GM20431 (cell line): ENCODE results near the gene RFX2.

Experiments
- in situ Hi-C: fragments of 300-500 bp; cut with MseI, MboI; formaldehyde crosslinking; loops from one replicate; pipeline ENCODE4 v1.15.0; 2020; ENCODE audit warnings: low sequenced_read_pairs; ENCODE audit not compliant: unreplicated experiment

Gene RFX2

DNA sequence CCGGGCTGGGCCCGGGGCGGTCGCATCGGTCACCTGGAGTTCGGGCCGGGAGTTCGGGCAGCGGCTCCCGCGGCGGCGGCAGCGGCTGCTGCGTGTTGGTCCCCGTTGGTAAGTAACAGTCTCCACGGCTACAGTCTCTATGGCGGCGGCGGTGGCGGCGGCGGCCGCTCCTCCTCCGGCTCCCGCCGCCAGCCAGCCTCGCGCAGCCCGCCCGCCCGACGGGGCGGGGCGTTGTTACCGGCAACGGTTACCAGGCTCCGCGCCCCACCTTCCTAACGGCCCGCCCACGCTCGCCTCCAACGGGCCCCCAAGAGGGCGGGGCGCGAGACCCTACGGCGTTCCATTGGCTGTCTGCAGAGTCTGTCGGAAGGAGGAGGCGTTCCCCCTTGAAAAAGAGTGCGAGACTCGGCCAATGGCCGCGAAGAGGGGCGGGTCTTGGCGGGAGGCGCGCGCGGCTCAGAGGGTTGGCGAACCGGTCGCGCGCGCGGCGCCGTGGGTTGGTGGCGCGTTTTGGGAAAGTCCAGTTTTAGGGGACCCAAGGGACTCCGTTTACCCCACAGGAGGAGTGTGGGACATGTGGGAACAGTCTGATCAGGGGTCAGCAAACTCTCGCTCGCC lies at the start of gene RFX2:
TSS of gene RFX2 (minus strand) at position 141 of the 618 bp plus-strand sequence. CDS start 63,004 bp downstream, outside the sequence.
- in situ Hi-C loops, result no loop called here

GRCh38 chr19:6156033-6156432 lies 45.7 kb upstream of the RFX2 start:
- in situ Hi-C loops, result no loop called here

DNA sequence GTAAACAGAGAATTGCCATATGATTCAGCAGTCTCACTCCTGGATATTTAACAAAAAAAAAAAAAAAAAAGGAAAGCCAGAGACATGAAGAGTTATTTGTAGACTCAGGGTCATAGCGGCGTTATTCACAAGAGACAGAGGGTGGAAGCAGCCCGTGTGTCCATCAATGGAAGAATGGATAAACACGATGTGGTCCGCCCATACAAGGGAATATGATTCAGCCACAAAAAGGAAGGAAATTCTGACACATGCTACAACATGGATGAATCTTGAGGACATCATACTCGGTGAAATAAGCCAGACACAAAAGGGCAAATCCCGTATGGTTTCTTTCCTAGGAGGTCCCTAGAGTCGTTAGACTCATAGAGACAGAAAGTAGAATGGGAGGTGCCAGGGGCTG lies 40.0 kb upstream of the RFX2 start:
- in situ Hi-C loops, result no loop called here

- in situ Hi-C loops, result no loop called here
Measured at GRCh38 chr19:6141217-6141616, 30.9 kb upstream of the RFX2 start.

GRCh38 chr19:6138511-6138910 lies 28.2 kb upstream of the RFX2 start:
- in situ Hi-C loops, result no loop called here

DNA sequence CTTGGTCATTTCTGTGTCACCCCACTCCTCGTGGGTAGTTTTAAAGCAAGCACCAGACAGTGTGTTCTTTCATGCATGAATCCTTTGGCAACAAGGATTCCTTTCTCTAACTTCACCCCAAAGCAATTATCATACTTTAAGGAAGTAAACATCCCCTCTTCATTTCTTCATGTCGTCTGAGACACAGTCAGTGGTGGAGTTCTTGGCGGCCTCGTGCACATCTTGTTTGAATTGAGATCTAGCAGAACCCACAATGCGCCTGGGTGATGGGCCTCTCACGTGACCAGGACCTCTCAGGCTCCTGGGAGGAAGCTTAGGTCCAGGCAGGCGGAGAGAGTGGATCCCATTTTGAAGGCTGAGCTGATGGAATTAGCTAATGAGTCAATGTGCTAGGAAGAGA lies 27.8 kb upstream of the RFX2 start:
- in situ Hi-C loops, result no loop called here

- in situ Hi-C loops, result no loop called here
Measured at GRCh38 chr19:6133231-6133630, 22.9 kb upstream of the RFX2 start.

- in situ Hi-C loops, result no loop called here
Measured at GRCh38 chr19:6132482-6132881, 22.2 kb upstream of the RFX2 start.

DNA sequence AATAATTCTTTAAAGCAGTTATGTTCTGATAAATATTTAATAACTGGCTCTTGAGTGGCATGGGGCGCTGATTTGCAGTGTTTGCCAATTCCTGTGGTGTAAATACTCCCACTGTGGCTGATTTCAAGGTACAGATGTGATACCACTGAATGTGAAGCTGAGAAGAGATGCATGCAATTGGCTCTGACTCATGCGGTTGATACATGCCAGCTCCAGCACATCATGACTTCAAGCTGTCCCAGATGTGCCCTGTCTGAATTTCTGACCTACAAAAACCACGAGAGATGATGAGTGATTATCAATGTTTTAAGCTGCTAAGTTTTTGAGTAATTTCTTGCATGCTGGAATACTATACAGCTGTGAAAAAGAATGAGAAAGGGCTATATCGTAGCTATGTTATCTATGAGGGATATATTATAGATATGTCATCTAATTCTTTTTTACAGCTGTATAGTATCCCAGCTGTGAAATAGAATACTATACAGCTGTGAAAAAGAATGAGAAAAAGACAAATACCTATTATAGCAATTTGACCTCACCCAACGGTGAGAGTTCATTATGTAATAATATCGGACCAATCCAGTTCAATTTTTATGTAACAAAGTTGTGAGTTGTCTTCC lies 17.5 kb upstream of the RFX2 start:
- in situ Hi-C loops, result no loop called here

DNA sequence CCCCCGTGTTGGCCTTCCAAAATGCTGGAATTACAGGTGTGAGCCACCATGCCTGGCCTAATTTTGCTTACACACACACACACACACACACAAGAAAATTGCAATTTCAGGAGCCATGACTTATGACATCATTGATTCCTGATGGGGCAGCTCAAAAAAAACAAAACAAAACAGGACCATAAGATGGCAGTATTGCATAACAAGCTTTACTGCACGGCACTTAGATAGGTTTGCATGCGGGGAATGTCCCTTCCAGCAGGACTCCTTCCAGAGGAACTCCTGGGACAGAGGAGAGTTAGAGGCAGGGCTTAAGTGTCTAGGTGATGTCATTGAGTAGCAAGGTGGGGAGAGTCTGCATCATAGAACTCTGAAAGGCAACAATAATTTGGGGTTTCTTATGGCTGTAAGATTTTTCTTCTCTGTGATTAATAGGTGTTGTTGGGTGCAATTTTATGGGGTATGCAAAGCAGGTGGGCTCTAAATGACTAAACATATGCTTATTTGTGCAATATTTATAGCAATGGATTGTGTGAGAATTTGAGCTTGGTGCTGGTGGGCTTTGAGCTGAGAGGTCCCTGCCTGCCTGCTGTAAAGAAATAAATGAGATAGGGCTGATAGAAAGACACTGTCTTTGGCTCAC lies 16.2 kb upstream of the RFX2 start:
- in situ Hi-C loops, result no loop called here

- in situ Hi-C loops, result no loop called here
Measured at GRCh38 chr19:6125571-6125989, 15.3 kb upstream of the RFX2 start.

GRCh38 chr19:6119031-6119430 lies 8.7 kb upstream of the RFX2 start:
- in situ Hi-C loops, result no loop called here

DNA sequence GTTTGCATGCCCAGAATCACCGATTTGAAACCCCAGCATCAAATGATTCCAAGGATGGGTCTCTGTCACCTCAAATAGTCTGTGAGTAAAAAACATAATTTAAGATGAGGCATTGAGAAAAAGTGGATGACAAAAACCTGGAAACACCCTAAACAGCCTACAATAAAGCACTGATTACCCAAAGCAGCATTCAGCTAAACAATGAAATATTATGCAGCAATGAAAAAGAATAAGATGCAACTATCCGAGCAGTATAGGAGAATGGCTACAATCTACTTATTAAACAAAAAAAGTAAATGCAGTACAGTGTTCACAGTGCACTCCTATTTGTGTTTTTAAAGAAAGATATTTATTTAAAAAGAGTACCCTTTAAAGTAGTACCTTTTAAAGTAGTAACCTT lies 7.7 kb upstream of the RFX2 start:
- in situ Hi-C loops, result no loop called here

DNA sequence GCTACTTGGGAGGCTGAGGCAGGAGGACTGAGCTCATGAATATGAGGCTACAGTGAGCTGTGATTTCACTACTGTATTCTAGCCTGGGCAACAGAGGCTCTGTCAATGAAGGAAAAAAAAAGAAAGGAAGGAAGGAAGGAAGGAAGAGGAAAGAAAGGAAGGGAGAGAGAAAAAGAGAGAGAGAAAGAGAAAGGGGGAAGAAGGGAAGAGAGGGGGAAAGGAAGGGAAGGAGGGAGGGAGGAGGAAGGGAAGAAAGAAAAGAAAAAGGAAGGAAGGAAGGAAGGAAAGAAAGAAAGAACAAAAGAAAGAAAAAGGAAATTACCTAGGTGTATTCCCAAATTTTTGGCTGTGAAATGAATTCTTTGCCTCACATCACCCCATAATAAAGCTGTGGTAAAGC lies 7.2 kb upstream of the RFX2 start:
- in situ Hi-C loops, result no loop called here

DNA sequence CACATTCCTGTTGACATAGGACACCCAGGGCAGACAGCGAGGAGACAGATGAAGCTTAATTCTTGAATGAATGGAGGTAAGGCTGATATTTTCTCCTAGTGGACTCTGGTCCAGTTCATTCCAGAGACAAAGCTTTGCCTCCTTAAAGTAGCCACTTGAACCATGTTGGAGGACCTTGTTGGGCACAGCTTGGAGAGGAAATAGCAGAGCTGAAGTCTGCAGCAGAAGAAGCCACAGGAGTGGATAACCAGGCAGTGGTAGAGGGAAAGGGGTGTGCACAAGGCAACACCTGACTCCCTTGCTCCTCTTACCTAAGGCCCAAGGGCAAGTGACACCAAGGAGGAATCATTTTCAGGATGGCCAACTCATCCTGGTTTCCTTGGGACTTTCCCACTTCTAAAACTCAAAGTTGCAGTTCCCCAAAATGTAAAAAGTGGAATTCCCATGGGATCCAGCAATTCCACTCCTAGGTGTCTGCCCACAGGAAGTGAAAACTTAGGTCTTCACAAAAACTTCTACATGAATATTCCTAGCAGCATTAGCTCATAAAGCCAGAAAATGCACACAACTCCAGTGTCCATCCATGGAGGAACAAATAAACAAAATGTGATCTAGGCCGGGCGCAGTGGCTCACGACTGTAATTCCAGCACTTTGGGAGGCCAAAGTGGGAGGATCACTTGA lies 6.6 kb upstream of the RFX2 start:
- in situ Hi-C loops, result no loop called here

- in situ Hi-C loops, result no loop called here
Measured at GRCh38 chr19:6115992-6116391, 5.7 kb upstream of the RFX2 start.

GRCh38 chr19:6113616-6114188 lies 3.4 kb upstream of the RFX2 start:
- in situ Hi-C loops, result no loop called here

DNA sequence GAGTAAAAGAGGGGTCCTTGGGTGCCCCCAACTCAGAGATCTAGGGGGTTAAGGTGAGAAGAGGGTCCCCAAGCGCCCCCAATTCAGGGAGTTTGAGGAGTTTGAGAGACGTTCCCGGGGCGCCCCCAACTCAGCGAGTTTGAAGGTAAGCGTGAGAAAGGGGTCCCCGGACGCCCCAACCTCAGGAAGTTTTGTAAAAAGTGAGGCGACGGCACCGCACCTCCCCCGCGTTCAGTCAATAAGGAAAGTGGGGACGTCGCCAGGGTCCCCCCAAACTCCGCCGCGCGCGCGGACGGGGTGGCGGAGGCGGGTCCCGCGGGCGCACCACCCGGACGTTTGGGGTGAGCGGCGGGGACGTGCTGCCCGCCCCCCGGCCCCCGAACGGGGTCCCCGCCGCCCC lies 353 bp downstream of the RFX2 start:
- in situ Hi-C loops, result no loop called here

DNA sequence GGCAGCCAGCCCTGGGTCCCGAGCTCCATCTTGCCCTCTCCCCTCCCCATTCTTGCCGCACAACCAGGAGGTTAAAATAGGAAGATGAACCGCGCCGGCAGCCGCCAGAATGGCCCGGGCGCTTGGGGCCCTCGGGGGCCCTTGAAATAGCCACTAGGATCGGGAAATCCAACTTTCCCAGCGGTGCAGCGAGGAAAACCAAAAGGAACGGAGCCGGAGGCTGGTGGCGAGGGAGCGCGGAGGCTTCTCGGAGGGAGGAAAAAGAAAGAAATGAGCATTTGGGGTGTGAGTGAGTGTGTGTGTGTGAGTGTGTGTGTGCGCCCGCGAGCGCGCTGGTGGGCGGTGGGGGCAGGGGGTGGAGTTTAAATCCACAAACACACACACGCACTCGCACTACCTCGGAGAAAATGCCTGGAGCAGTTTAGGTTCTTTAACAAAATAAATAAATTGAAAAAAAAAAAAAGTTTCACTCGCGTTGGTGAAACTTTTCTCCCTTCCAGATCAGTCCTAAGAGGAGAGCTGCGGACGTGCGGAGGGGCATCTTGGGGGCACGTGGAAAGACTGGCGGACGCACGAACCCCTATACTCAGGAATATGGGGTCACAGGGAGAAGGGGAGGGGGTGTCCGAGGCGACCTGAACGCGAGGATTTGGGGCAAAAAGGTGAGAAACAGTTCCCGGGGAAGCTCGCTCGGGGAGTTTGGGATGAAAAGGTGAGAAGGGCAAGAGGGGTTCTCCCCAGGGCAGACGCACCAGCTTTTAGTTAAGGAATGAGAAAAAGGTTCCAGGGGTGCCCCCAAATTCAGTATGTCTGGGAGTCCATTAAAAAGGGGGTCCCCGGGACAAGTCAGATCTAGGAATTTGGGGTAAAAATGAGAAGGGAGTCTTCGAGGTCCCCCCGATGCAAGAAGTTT lies 1.3 kb downstream of the RFX2 start:
- in situ Hi-C loops, result no loop called here
